22Rv1 (cell line): Measurements from ENCODE around the gene IFT122.

Experiments
- CTCF ChIP-seq: fragments of 450-650 bp; IDR thresholded peaks from 2 replicates; pipeline ENCODE4 v1.5.1; 2017; ENCODE audit warnings: mild to moderate bottlenecking
- ZFX ChIP-seq: fragments of 450-650 bp; IDR thresholded peaks from 2 replicates; pipeline ENCODE4 v1.6.1; 2017; ENCODE audit warnings: antibody characterized with exemption, borderline replicate concordance

- TF ChIP-seq CTCF = no peak
- no peak for TF ChIP-seq ZFX
Observed at GRCh38 chr3:129404610-129405009, 35.4 kb upstream of the IFT122 start.
